Measurements from ENCODE around the gene FMNL2.

The FMNL2 gene

DNA sequence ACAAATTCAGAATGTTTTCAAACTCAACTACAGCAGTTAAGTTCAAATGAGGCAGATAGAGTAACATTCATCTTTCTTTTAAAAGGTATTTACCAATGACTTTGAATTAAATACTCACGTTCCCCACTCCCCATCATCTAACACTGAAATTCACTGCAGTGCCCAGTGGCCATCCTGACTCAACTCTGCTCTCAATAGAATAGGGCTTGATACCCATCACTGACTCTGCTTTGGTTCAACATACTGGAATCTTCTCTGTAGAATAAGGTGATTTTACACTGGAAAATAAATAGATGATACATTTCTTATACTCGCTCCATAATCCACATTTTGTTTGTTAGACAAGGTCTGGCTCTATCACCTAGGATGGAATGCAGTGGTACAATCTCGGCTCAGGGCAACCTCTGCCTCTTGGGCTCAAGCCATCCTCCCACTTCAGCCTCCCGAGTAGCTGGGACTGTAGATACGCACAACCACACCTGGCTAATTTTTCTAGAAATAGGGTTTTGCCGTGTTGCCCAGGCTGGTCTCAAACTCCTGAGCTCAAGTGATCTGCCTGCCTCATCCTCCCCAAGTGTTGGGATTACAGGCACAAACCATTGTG is 315.9 kb downstream of the FMNL2 start:
- no peaks in the 10 kb centered on the region for H4K20me1 ChIP-seq (ENCODE audit: insufficient read depth, low read length)
- no peaks in the 10 kb centered on the region for H3K27me3 ChIP-seq (ENCODE audit: insufficient read depth, low read length, poor library complexity)
- no peak overlapping the region for H3K27ac ChIP-seq (ENCODE audit: low read length)
- TF ChIP-seq, protein P1, sequence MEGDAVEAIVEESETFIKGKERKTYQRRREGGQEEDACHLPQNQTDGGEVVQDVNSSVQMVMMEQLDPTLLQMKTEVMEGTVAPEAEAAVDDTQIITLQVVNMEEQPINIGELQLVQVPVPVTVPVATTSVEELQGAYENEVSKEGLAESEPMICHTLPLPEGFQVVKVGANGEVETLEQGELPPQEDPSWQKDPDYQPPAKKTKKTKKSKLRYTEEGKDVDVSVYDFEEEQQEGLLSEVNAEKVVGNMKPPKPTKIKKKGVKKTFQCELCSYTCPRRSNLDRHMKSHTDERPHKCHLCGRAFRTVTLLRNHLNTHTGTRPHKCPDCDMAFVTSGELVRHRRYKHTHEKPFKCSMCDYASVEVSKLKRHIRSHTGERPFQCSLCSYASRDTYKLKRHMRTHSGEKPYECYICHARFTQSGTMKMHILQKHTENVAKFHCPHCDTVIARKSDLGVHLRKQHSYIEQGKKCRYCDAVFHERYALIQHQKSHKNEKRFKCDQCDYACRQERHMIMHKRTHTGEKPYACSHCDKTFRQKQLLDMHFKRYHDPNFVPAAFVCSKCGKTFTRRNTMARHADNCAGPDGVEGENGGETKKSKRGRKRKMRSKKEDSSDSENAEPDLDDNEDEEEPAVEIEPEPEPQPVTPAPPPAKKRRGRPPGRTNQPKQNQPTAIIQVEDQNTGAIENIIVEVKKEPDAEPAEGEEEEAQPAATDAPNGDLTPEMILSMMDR (IDR thresholded peaks at IDR 0.05; ENCODE audit: borderline replicate concordance, extremely low read depth, low read length, poor library complexity, severe bottlenecking), result no peak
- no peak for TF ChIP-seq EZH2 (IDR thresholded peaks at IDR 0.05; ENCODE audit: borderline replicate concordance, low read depth, low read length, severe bottlenecking)
- no peak overlapping the region for H3K9ac ChIP-seq (ENCODE audit: low read depth, low read length)
- no peak overlapping the region for H3K4me2 ChIP-seq (ENCODE audit: insufficient read depth, low read length)
- ATAC-seq (ENCODE audit: insufficient read depth, low read depth) (no peak), DNase-seq (no peak)
- H3K4me1 ChIP-seq (ENCODE audit: insufficient read depth, low read length), result no peaks in the 10 kb centered on the region
- H3K9me3 ChIP-seq (ENCODE audit: insufficient read depth, low read length, severe bottlenecking), result no peaks in the 10 kb centered on the region
- no peak overlapping the region for H2AFZ ChIP-seq (ENCODE audit: low read depth, low read length)
- no peaks in the 10 kb centered on the region for H3K79me2 ChIP-seq (ENCODE audit: insufficient read depth, low read length)
- no peak overlapping the region for H3K4me3 ChIP-seq (ENCODE audit: low read depth in 1 of 2, low read length in 2 of 2)
- H3K36me3 ChIP-seq (ENCODE audit: insufficient read depth, low read length), result peaks cover 30% of the 10 kb centered on the region

DNA sequence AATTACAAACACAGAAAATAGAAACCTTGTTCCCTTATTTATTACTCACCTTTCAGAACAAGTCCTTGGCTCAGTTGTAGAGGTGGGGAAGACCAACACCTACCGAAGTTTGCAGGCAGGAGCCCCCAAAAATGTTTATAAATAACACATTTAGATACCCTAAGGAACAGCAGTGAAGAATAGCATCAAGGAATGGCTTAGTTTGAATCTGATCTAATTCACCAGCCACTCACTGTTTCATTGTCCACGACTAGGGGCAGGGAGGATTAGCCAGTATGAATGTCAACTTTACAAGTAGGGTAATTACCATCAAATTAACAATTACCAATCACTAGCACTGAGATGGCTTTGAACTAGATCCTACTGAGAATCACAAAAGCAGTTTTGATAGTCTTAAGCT is 316.9 kb downstream of the FMNL2 start:
- DNase-seq (no peak), ATAC-seq (ENCODE audit: insufficient read depth, low read depth) (no peak)
- Histone ChIP-seq H3K36me3 (ENCODE audit: insufficient read depth, low read length) (peaks cover 40% of the 10 kb centered on the region), H3K27me3 (ENCODE audit: insufficient read depth, low read length, poor library complexity) (no peaks in the 10 kb centered on the region), H3K27ac (ENCODE audit: low read length) (no peak overlapping the region), H3K4me3 (ENCODE audit: low read depth in 1 of 2, low read length in 2 of 2) (no peak overlapping the region), H2AFZ (ENCODE audit: low read depth, low read length) (no peak overlapping the region), H3K79me2 (ENCODE audit: insufficient read depth, low read length) (no peaks in the 10 kb centered on the region), H3K4me1 (ENCODE audit: insufficient read depth, low read length) (no peaks in the 10 kb centered on the region), H3K4me2 (ENCODE audit: insufficient read depth, low read length) (no peak overlapping the region), H3K9ac (ENCODE audit: low read depth, low read length) (no peak overlapping the region), H3K9me3 (ENCODE audit: insufficient read depth, low read length, severe bottlenecking) (no peaks in the 10 kb centered on the region), H4K20me1 (ENCODE audit: insufficient read depth, low read length) (no peaks in the 10 kb centered on the region)
- TF ChIP-seq EZH2 (IDR thresholded peaks at IDR 0.05; ENCODE audit: borderline replicate concordance, low read depth, low read length, severe bottlenecking), result no peak
- TF ChIP-seq, protein P1 (IDR thresholded peaks at IDR 0.05; ENCODE audit: borderline replicate concordance, extremely low read depth, low read length, poor library complexity, severe bottlenecking), result no peak

DNA sequence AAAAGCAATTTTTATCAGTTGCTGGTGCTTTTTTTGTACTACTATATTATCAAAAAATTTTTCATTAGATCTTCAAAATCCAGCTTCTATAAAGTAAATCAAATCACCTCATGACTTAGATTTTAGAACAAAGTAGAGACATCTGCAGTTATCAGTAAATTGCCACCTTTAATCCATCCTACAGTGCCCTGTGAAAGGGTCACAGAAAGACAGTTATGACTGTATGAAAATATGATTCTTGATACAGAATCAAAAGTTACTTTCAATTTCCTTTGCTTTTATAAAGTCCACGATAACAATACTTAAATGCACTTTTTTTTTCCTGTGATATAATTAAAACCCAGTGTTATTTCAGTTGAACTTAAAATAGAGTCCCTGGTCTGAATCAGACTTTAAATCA is 320.9 kb downstream of the FMNL2 start:
- Histone ChIP-seq H3K4me3 (ENCODE audit: low read depth in 1 of 2, low read length in 2 of 2) (no peak overlapping the region), H3K36me3 (ENCODE audit: insufficient read depth, low read length) (peaks cover 73% of the 10 kb centered on the region), H3K4me2 (ENCODE audit: insufficient read depth, low read length) (no peak overlapping the region)

More for the DNA sequence above, 320.9 kb downstream of the FMNL2 start:
- no peaks in the 10 kb centered on the region for H3K27me3 ChIP-seq (ENCODE audit: insufficient read depth, low read length, poor library complexity)
- ATAC-seq (ENCODE audit: insufficient read depth, low read depth) (no peak), DNase-seq (no peak)
- H2AFZ ChIP-seq (ENCODE audit: low read depth, low read length), result no peak overlapping the region
- no peak overlapping the region for H3K27ac ChIP-seq (ENCODE audit: low read length)
- no peak for TF ChIP-seq EZH2 (IDR thresholded peaks at IDR 0.05; ENCODE audit: borderline replicate concordance, low read depth, low read length, severe bottlenecking)
- TF ChIP-seq, protein P1 (IDR thresholded peaks at IDR 0.05; ENCODE audit: borderline replicate concordance, extremely low read depth, low read length, poor library complexity, severe bottlenecking), result no peak
- H3K79me2 ChIP-seq (ENCODE audit: insufficient read depth, low read length), result no peaks in the 10 kb centered on the region
- no peak overlapping the region for H3K9ac ChIP-seq (ENCODE audit: low read depth, low read length)
- no peaks in the 10 kb centered on the region for H4K20me1 ChIP-seq (ENCODE audit: insufficient read depth, low read length)
- no peaks in the 10 kb centered on the region for H3K9me3 ChIP-seq (ENCODE audit: insufficient read depth, low read length, severe bottlenecking)
- no peaks in the 10 kb centered on the region for H3K4me1 ChIP-seq (ENCODE audit: insufficient read depth, low read length)
